KMS-11 (cell line): ENCODE measurements around the gene KDM7A.

Experiments used
- H2AFZ ChIP-seq: fragments of 200-600 bp; sonication (generic); 2 replicates; pipeline ENCODE4 v1.6.1; 2016; ENCODE audit warnings: antibody characterized with exemption, mixed run types, low read depth
- H3K27ac ChIP-seq: fragments of 200-600 bp; sonication (generic); 2 replicates; pipeline ENCODE4 v1.6.1; 2016; ENCODE audit warnings: mild to moderate bottlenecking, mixed run types
- H3K27me3 ChIP-seq: fragments of 200-600 bp; sonication (generic); 2 replicates; pipeline ENCODE4 v1.6.1; 2017; ENCODE audit warnings: mild to moderate bottlenecking, low read depth, mixed run types, moderate library complexity; ENCODE audit not compliant: insufficient read depth
- H3K36me3 ChIP-seq: fragments of 200-600 bp; sonication (generic); 2 replicates; pipeline ENCODE4 v1.6.1; 2017; ENCODE audit warnings: mild to moderate bottlenecking, mixed run types; ENCODE audit not compliant: insufficient read depth
- H3K4me1 ChIP-seq: fragments of 200-600 bp; sonication (generic); 2 replicates; pipeline ENCODE4 v1.6.1; 2016; ENCODE audit warnings: mild to moderate bottlenecking, low read depth, mixed run types; ENCODE audit not compliant: poor library complexity, severe bottlenecking
- H3K4me2 ChIP-seq: fragments of 200-600 bp; sonication (generic); 2 replicates; pipeline ENCODE4 v1.7.0; 2016; ENCODE audit warnings: mild to moderate bottlenecking, mixed run types
- H3K4me3 ChIP-seq: fragments of 200-600 bp; sonication (generic); IDR thresholded peaks from 2 replicates; pipeline ENCODE4 v1.6.1; 2017; ENCODE audit warnings: low read depth, low read length, mixed read lengths; ENCODE audit not compliant: insufficient read depth
- H3K79me2 ChIP-seq: fragments of 200-600 bp; sonication (generic); 2 replicates; pipeline ENCODE4 v1.6.1; 2016; ENCODE audit warnings: low read depth, mixed run types; ENCODE audit not compliant: insufficient read depth
- H3K9ac ChIP-seq: fragments of 200-600 bp; sonication (generic); 2 replicates; pipeline ENCODE4 v1.6.1; 2016; ENCODE audit warnings: mild to moderate bottlenecking, mixed run types
- H4K20me1 ChIP-seq: fragments of 200-600 bp; sonication (generic); 2 replicates; pipeline ENCODE4 v1.6.1; 2016; ENCODE audit warnings: mild to moderate bottlenecking, mixed run types; ENCODE audit not compliant: insufficient read depth
- TF ChIP-seq, protein P1 (sequence below): fragments of 200-600 bp; sonication (generic); conservative IDR thresholded peaks from 2 replicates; pipeline ENCODE4 v1.6.1; 2017; ENCODE audit warnings: low read depth, mild to moderate bottlenecking, antibody characterized with exemption, low read length, moderate library complexity, mixed read lengths

KDM7A gene

DNA sequence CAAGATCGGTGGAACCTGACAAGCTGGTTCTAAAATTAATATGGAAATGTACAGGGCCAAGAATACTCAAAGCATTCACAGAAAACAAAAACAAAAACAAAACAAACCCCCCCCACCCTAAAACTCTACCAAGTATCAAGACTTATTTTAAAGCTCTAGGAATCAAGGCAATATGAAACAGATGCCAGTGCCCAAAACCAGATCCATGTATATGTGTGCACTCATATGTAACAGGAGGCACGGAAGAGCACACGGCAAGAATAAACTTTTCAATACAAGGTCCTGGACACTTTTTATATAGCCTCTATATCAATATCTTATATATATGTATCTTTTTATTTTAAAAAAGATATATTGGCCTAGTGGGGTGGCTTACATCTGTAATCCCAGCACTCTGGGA, 35.5 kb downstream of the KDM7A start:
- Histone ChIP-seq H3K4me3 (no peak overlapping the region), H3K27ac (no peak overlapping the region), H2AFZ (no peak overlapping the region), H4K20me1 (no peaks in the 10 kb centered on the region), H3K36me3 (no peaks in the 10 kb centered on the region), H3K27me3 (no peaks in the 10 kb centered on the region), H3K79me2 (no peaks in the 10 kb centered on the region), H3K9ac (no peak overlapping the region), H3K4me1 (no peaks in the 10 kb centered on the region), H3K4me2 (no peak overlapping the region)
- TF ChIP-seq, protein P1, sequence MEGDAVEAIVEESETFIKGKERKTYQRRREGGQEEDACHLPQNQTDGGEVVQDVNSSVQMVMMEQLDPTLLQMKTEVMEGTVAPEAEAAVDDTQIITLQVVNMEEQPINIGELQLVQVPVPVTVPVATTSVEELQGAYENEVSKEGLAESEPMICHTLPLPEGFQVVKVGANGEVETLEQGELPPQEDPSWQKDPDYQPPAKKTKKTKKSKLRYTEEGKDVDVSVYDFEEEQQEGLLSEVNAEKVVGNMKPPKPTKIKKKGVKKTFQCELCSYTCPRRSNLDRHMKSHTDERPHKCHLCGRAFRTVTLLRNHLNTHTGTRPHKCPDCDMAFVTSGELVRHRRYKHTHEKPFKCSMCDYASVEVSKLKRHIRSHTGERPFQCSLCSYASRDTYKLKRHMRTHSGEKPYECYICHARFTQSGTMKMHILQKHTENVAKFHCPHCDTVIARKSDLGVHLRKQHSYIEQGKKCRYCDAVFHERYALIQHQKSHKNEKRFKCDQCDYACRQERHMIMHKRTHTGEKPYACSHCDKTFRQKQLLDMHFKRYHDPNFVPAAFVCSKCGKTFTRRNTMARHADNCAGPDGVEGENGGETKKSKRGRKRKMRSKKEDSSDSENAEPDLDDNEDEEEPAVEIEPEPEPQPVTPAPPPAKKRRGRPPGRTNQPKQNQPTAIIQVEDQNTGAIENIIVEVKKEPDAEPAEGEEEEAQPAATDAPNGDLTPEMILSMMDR: no peak

DNA sequence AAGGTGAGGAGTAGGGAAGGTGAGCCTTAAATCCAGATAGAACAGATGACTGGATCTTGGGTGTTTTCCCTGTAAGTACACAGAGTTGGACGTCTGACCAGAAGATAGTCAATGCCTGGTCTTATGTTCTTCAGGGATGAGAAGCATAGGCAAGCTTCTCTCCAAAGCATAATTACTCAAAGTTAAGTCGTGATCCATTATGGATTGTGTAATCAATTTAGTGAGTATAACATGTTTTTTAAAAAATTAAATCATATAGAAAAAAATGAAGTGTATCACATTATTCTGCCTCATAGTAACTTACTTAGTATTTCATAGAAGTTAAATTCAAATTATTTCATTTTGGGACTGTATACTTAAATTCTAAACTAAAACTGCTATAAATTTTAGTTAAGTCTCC, 39.7 kb downstream of the KDM7A start:
- Histone ChIP-seq H3K9ac (no peak overlapping the region), H4K20me1 (no peaks in the 10 kb centered on the region), H3K4me2 (no peak overlapping the region), H3K27ac (no peak overlapping the region), H2AFZ (no peak overlapping the region), H3K4me3 (no peak overlapping the region), H3K36me3 (no peaks in the 10 kb centered on the region), H3K27me3 (no peaks in the 10 kb centered on the region), H3K4me1 (no peaks in the 10 kb centered on the region), H3K79me2 (no peaks in the 10 kb centered on the region)
- TF ChIP-seq, protein P1: no peak

DNA sequence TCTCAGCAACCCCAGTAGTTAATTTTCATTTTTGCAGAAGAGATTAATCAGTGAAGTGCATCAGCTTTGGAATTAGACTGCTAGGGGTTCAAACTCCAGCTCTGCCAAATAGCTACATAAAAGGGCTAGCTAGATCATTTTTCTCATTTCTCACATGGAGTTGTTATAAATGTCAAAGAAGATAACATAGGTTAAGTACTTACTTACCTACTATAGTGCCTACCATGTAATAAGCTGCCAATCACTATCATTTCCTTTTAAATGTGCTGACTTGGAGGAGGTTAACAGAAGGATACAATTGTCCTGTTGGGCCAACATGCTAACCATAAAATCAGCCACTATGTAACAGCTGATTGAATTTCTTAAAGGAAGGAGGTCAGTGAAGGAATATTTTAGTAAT, 40.7 kb downstream of the KDM7A start:
- H3K27ac ChIP-seq: no peak overlapping the region
- H2AFZ ChIP-seq: no peak overlapping the region
- H4K20me1 ChIP-seq: no peaks in the 10 kb centered on the region
- no peak overlapping the region for H3K9ac ChIP-seq
- H3K4me1 ChIP-seq: no peaks in the 10 kb centered on the region
- no peak overlapping the region for H3K4me3 ChIP-seq
- no peaks in the 10 kb centered on the region for H3K27me3 ChIP-seq
- H3K36me3 ChIP-seq: no peaks in the 10 kb centered on the region
- TF ChIP-seq, protein P1: no peak
- H3K4me2 ChIP-seq: no peak overlapping the region
- no peaks in the 10 kb centered on the region for H3K79me2 ChIP-seq

DNA sequence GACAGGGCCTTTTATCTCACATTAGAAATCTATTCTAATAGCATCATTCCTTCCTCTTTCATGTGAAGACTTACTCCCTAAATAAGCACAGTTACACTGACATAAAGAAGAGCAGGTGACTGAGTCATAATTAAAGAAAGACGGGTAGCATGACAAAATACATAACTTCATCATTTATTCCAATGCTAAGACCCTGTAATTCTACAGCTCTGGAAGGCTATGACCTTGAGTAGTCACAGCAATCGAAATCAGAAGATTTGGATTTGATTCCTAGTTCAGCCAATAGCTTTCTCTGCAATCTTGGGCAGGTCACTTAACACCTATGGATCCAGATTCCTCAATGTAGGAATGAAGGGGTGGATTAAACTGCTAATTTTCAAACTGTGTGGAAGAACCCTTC, 42.7 kb downstream of the KDM7A start:
- H3K4me2 ChIP-seq: no peak overlapping the region
- H3K9ac ChIP-seq: no peak overlapping the region
- H3K27ac ChIP-seq: no peak overlapping the region
- no peaks in the 10 kb centered on the region for H3K27me3 ChIP-seq
- H3K36me3 ChIP-seq: no peaks in the 10 kb centered on the region
- H3K4me3 ChIP-seq: no peak overlapping the region
- no peaks in the 10 kb centered on the region for H3K79me2 ChIP-seq
- TF ChIP-seq, protein P1: no peak
- no peaks in the 10 kb centered on the region for H4K20me1 ChIP-seq
- no peaks in the 10 kb centered on the region for H3K4me1 ChIP-seq
- no peak overlapping the region for H2AFZ ChIP-seq
